HG02610 (cell line): ENCODE data around the gene FKBP2.

Experiments used
- ATAC-seq: cut with Tn5 transposase; IDR thresholded peaks from one replicate; pipeline ENCODE4 v1.9.1; 2021; ENCODE audit warnings: mild to moderate bottlenecking, moderate library complexity; ENCODE audit not compliant: unreplicated experiment

Gene FKBP2

DNA sequence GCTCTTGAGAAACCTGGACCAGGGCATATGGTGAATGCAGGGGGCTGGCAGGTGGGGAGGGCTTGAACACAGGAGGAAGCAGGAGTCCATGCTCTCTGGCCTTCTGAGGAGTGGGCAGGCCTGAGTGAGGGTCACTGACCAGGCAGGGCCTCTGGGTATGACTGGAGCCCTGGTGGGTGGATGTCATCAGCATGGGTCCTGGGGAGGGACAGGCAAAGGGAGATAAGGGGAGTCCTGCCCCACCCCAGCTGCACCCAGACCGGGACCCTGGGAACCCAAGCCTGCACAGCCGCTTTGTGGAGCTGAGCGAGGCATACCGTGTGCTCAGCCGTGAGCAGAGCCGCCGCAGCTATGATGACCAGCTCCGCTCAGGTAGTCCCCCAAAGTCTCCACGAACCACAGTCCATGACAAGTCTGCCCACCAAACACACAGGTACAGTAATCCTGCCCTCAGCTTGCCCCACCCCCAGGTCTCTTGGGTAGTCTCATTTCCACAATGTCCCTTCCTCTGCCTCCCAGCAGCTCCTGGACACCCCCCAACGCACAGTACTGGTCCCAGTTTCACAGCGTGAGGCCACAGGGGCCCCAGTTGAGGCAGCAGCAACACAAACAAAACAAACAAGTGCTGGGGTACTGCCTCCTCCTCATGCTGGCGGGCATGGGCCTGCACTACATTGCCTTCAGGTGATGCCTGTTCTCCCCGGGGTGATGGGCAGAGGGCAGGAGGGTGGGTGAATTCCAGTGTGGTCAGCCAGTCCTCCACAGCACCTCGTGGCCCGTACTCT lies 8.5 kb upstream of the FKBP2 start:
- ATAC-seq: no peak

DNA sequence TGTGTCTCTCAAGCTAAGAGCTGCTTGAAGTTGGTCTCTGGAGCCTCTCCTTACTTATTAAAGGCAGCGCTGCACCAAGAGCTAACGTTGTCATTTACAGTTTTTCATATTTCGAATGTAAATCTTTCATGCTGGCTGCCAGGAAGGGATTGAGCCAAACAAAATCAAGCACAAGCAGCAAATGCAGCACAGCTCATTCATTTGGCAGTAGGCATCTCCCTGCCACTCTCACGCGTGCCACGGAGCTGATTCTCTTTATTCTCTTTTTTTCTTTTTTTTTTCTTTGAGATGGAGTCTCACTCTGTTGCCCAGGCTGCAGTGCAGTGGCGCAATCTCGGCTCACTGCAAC lies 8.0 kb upstream of the FKBP2 start:
- ATAC-seq: no peak

DNA sequence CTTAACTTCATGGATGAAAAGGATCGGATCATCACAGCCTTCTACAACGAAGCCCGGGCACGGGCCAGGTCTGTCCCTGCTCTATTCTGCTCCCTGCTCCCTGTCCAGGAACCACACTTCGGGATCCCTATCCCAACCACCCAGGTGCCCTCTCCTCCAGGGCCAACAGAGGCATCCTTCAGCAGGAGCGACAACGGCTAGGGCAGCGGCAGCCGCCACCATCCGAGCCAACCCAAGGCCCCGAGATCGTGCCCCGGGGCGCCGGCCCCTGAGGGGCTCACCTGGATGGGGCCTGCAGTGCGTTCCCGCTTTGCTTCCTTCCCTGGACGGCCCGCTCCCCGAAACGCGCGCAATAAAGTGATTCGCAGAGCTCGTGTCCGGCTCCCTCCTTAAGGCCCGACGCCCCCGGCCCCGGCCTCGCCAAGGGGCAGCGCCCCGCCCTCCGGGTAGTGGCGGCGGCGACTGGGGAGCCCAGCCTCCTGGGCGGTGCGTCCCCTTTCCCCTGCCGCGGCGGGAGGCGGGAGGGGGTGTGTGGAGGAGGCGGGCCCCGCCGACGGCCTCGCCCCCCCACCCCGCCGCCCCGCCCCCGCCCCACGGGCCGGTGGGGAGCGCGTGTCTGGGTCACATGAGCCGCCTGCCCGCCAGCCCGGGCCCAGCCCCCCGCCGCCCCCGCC lies 6.8 kb upstream of the FKBP2 start, which contains the start of gene VEGFB:
Gene VEGFB, plus strand, starts transcription at position 672 of the 674 bp plus-strand sequence. CDS start 250 bp downstream, outside the sequence.
- ATAC-seq: no peak

DNA sequence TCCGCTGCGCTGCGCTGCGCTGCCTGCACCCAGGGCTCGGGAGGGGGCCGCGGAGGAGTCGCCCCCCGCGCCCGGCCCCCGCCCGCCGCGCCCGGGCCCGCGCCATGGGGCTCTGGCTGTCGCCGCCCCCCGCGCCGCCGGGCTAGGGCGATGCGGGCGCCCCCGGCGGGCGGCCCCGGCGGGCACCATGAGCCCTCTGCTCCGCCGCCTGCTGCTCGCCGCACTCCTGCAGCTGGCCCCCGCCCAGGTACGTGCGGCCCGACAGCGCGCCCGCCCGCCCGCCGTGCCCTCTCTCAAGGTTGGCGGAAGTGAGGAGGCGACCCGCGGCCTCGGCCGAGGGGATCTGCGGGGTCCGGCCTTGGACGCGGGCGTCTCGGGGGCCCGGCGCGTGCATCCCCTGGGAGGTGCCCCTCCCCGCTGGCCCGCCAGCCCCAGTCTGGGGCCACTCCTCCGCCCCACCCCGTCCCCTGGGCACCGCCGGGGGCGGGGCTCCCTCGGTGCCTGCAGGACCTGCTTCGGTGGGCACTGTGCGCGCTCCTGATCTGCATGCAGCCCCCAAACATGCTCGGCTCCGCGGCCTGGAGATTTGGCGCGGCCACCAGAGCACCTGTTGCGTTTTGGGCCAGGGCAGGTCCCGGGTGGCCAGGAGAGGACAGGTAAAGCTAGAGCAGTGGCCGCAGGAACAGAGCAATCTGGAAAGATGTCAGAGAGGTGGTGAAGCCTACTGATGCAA lies 6.1 kb upstream of the FKBP2 start:
- ATAC-seq: no peak

DNA sequence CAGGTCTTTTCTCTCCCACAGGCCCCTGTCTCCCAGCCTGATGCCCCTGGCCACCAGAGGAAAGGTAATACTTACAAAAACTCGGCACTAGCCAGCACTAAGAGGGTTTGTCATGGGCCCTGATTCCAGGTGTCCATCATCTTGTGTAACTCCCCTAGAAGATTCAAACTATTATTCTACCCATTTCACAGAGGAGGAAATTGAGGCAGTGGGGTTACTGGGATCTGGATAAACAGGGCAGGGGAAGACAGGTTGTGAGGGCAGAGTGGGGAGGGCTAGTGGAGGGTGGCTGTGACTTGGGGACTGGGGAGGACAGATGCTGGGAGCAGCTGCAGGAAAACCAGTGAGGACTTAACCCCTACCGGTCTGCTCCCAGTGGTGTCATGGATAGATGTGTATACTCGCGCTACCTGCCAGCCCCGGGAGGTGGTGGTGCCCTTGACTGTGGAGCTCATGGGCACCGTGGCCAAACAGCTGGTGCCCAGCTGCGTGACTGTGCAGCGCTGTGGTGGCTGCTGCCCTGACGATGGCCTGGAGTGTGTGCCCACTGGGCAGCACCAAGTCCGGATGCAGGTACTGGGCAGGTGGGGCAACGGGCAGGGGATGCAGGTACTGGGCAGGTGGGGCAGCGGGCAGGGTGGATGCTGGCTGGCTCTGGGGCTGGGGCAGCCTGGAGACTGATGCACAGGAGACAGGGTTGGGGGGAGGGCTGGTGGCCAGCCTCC lies 5.3 kb upstream of the FKBP2 start:
- ATAC-seq: no peak

DNA sequence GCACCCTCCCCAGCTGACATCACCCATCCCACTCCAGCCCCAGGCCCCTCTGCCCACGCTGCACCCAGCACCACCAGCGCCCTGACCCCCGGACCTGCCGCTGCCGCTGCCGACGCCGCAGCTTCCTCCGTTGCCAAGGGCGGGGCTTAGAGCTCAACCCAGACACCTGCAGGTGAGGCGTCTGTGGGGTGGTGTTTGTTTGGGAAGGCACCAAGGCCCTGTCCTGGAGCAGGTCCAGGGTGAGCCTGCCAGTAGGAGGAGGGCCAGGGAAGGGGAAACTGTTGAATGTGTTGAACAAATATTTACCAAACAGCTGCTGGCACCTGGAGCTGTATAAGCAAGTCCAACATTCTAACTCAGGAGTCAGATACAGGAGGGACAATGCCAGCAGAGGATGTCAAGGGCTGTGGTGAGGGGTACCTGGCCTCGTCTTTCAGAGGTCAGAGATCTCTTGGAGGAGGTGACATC lies 3.4 kb upstream of the FKBP2 start:
- ATAC-seq: no peak

DNA sequence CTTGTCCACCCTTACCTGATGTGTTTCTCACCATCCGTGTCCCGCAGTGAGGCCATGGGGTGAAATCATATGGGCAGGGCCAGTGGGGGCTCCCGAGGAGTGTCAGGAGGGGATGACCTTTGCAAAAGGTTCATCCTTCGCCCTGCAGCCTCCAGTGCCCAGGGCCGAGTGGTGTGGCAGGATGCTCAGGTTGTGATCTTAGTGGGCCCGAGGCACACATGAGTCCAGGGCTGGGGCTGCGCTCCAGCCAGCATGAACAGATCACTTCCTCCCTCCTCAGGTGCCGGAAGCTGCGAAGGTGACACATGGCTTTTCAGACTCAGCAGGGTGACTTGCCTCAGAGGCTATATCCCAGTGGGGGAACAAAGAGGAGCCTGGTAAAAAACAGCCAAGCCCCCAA lies 2.8 kb upstream of the FKBP2 start:
- ATAC-seq: no peak

DNA sequence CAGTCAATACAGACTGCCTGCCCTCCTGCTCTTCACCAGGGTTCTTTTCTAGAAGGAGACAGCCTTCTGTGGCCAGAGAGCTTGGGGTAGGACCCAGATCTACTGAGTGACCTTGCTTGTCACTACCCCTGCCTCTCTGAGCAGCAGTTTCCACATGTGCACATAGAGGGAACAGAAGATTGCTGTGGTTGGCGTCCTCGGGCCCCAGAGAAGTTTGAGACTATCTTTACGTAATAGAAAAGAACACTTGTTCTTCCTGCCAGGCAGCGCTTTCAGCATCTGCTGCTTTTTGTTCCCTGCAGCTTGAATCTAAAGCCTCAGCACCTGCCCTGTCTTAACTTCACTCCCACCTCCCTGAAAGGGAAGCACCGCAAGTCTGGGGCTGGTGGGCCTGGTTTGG lies 1.9 kb upstream of the FKBP2 start:
- ATAC-seq: no peak

DNA sequence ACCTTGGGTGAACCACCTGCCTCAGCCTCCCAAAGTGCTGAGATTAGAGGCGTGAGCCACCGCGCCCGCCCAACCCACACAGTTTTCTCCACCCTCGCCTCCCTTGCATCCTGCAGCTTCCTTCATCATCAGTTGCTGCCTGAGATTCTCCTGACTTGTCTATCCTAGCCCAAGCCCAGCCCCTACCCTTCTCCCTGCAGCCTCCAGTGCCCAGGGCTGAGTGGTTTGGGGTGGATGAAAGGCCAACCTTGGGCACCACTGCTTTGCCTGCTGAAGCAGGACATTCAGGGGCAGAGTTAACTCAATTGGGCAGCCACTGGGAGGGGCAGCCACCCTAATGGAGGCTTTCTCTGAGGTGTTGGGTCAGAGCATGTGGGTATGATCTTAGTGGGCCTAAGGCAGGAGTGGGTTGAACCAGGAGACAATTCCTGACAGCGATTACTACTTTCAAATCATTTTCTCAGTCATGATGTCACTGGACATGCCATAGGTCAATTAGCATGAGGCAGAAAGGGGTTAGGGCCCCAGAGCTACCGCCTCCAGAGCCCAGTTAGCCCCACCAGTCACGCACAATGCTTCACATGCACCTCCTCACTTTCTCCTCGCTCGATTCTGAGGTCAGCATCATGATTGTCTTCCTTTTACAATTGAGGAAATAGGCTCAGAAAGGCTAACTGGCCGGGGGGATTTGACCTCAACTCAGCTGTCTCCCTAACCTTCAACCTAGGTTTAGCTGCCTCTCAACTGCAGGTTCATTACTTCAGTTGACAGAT lies 1.0 kb upstream of the FKBP2 start:
- no peak for ATAC-seq

DNA sequence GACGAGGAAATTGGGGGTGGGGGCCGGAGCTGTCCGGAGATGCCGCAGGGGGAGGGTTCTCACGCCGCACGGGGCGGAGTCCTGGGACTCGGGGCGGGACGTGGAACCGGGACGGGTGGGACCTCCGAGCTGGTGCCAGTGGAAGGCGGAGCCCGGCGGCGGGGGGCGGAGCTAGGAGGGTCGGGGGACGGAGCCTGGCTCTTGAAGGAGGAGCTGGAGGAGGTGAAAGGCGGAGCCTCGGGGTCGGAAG lies 271 bp downstream of the FKBP2 start:
- peak; percentile 74 for ATAC-seq

DNA sequence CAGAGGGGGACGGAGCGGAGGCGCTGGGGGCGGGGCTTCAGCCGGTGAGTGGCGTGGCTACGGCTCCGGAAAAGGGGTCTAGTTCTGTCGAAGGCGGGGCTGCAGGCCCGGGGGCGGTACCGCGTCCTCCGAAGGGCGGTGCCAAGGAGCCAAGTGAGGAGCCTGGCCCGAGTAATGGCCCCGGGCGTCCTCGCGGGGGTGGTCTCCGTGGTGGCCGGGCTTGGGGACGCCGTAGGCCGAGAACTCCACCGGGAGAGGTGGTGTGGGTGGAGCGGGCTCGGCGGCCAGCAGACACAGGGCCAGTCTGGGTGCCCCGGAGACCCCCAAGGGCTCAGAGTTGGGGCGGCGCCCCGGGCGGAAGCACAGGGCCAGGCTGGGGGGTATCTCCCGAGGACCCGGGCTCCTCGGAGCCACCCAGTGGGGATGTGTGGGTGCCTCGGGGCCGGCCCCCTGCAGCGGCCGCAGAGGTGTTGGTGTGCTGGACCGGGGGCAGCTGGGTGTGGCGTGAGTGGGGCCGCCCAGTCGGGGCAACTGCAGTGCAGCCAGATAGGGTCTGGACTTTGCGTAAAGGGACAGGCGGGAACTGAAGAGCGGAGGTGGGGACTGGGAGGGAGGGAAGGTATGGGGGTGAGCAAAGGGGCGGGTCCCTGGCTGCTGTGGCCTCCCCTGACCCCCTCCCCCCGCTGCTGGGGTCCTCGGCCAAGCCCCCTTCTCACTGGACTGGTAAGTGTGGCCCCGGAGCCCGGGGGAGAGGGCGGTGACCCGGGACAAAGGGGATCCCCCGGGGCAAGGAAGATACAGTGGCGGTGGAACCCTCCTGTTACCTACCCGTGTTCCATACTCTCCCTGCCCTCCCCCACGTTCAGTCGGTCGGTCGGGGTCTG lies 838 bp downstream of the FKBP2 start:
- peak; percentile 2 for ATAC-seq

DNA sequence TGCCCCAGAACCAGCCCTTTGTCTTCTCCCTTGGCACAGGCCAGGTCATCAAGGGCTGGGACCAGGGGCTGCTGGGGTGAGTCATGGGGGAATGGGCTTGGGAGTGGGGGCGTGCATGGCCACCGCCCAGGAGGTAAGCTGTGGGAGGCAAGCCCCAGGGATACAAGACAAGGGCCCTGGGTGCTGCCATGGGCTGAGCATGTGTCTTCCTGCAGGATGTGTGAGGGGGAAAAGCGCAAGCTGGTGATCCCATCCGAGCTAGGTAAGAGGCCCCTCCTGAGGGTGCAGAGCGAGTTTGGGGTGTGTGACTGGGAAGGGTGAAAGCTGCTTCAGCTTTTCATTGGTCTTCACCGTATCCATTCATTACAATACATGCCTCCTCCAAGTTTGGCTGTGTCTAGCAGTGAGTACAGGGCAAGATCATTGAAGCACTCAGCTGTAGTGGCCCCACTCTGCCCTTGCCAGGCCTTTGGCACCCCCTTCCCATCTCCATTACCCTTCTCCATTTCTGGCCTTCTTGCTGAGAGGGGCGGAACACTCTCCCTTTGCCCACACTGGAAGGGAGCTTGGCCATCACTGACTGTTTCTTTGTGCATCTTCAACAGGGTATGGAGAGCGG lies 2.5 kb downstream of the FKBP2 start:
- ATAC-seq: no peak

DNA sequence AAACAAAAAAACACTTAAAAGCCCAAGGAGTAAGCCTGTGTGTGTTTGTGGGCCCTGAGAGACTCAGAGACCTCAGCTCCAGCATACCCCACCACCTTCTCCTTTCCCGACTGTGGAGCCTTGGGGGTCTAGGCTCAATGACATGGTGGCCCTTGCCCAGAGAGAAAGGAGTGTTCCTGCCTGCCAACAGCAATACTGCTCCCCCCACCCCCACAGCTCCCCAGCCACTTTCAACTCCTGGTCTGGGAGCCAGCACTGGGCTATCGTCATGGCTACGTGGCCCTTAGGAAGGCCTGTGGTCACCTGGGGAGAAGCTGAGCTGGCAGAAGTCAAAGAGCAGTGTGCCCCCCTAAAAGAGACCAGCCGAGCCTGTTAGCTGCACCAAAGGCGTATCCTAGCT lies 3.2 kb downstream of the FKBP2 start:
- ATAC-seq: no peak

DNA sequence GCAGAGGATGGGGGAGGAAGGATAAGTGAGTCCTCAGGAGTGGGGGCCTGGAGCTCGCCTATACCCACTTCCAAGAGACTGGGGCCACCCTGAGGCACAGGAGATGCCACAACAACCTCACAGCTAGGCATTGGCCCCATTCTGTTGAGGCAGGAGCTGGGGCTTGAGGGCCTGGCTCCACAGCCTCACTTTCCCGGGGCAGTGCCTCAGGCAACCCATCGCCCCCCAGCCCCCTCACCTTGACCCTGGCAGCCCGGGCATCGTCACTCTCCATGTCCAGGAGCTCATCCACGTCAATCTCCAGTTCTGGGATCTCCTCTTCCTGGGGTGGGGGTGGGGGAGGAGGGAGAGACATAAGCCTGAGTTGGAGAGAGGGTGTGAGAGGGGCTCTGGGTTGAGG lies 4.1 kb downstream of the FKBP2 start:
- ATAC-seq: no peak

DNA sequence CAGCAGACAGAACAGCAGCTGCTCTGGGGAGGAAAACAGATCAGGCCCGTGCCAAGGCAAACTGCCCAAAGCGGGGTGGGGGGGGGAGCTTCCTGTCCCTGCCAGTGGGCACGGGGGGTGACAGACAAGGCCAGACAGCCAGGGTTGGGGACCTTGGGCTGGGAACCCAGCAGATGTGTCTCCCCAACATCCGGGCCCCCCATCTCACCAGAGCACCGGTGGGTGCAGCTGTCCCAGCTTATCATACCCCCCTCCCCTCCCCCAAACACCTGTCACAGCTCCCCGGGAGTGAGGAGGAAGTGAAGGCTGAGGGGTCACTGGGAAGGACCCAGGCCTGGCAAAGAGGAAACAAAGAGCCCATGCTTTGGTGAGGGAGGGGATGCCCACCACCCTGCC lies 4.5 kb downstream of the FKBP2 start:
- no peak for ATAC-seq

DNA sequence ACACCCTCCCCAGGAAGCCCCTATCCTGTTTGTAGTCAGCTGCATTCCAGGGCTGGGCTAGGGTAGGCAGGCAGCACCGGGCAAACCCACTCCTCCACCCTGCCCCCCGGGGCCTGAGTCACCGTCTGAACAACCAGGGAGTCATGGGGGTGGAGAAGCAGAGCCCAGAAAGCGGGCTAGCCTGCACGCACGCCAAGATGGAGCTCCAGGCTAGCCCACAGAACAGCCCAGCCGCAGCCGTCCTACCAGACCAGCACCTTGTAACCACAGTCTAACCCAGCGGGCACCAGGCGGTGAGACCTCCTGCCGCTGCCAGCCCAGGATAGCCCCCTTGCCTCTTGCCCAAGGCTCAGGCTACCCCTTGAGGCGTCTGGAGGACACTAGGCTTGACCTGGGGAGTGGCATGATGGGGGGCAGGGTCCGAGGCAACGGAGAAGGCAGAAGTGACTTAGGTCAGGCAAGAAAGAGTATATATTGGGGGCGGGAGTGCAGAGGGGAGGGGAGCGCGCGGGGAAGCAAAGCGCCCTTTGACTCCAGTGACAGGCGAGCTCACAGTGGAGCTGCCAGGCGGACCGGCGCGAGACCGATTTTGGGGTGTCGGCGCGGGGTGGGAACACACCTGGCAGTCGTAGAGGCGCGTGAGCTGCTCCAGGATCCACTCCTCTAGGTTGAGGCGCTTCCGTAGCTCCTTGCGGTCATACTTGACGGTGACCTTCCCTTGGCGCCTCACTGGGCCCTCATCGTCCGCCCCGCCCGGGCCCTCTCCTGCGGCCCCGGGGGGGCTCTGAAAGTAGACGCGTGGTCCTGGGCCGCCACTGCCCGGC lies 5.1 kb downstream of the FKBP2 start:
- ATAC-seq: no peak

DNA sequence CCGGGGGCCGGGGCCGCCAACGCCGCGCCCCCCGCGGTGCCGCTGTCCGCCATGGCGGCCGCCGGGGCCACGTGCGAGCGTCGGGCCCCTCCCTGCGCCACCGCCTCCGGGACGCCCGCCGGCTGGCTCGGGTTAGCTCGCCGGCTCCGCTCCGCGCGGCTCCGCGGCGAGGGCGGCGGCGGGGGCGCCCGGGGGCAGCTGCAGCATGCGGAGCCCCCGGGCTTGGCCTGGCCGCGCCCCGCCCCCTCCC lies 5.7 kb downstream of the FKBP2 start:
- peak; percentile 11 for ATAC-seq

DNA sequence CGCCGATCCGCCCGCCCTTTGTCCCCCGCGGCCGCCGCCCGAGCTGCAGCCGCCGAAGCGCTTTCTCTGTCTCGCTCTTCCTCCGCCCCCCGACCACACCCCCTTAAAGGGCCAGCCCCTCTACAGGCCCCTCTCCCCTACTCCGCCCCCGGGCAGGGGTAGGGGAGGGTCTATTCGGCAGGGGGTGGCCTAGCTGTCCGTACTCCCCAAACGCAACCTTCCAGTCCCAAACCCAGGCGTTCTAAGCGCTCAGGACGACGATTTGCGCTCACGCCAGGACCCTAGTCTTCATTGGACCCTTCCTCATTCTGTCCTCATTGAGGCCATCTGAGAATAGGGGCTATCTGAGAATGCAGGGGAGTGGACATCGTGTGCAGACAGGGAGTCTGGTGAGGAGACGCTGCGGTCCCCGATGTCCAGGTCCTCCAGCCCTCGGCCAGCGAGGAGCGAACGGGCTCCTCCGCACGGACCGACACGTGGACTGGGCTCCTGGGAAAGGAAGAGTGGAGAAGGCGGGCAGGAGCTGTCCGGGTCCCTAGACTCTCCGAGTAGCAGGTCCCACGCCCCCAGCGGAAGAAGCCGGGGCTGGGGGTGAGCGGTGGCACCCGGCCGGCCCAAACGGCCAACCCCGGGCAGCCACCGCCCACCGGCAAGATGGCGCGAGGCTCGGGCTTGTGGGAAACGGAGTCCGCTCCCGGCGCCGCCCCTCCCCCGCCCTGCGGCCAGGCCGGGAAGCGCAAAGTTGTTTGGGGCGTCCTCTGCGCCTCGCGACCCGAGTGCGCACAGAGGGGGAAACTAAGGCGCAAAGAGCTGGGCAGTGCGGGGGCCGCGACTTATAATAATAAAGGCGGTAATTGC lies 6.2 kb downstream of the FKBP2 start, which contains the start of gene PPP1R14B:
Gene PPP1R14B, minus strand, starts transcription at position 73 of the 858 bp plus-strand sequence. CDS start 270 bp downstream, outside the sequence.
- peak; percentile 38 for ATAC-seq
